A673 (cell line): ENCODE results near the gene GJB5. TPM values are rescaled to one million over a fixed set of nuclear protein-coding genes. Genes with fewer than 3 reads are reported as not detected.

Experiments used
- BruUV-seq: library from RNA; stranded (reverse); fragments of 400-500 nt; replicated peaks from 2 replicates; lab custom pipeline; 2021; lab: Mats Ljungman, UMichigan
- CTCF ChIA-PET: fragments of 300-600 bp; sonication (Branson Sonifier 250); formaldehyde crosslinking; loops from one replicate; lab custom pipeline; 2022; ENCODE audit warnings: antibody characterized with exemption; lab: Charles Lee
- POLR2A ChIA-PET: fragments of 300-600 bp; sonication (Branson Sonifier 250); formaldehyde crosslinking; loops from one replicate; lab custom pipeline; 2022; ENCODE audit warnings: antibody characterized with exemption; ENCODE audit not compliant: low non-redundant PET; lab: Charles Lee
- DNase-seq: peaks from one replicate; pipeline ENCODE4 v3.0.0-alpha.2; 2015; ENCODE audit warnings: low spot score
- H3K27ac ChIP-seq: fragments of 200-600 bp; sonication (generic); 2 replicates; pipeline ENCODE4 v1.5.1; 2016; ENCODE audit warnings: mixed run types, low read depth, mild to moderate bottlenecking, mixed read lengths, antibody characterized with exemption, low read length; ENCODE audit not compliant: poor library complexity, severe bottlenecking
- H3K27me3 ChIP-seq: fragments of 200-600 bp; sonication (generic); replicated peaks from 2 replicates; pipeline ENCODE4 v1.6.1; 2017; ENCODE audit warnings: mixed run types, low read depth, mild to moderate bottlenecking, mixed read lengths, antibody characterized with exemption, low read length; ENCODE audit not compliant: insufficient read depth, poor library complexity
- H3K36me3 ChIP-seq: fragments of 200-600 bp; sonication (generic); 2 replicates; pipeline ENCODE4 v1.6.1; 2016; ENCODE audit warnings: mixed run types, mild to moderate bottlenecking, mixed read lengths, antibody characterized with exemption, low read length; ENCODE audit not compliant: insufficient read depth, poor library complexity, severe bottlenecking
- H3K4me1 ChIP-seq: fragments of 200-600 bp; sonication (generic); 2 replicates; pipeline ENCODE4 v1.6.1; 2017; ENCODE audit warnings: mixed run types, mild to moderate bottlenecking, mixed read lengths, antibody characterized with exemption, low read length; ENCODE audit not compliant: insufficient read depth, poor library complexity, severe bottlenecking
- H3K4me3 ChIP-seq: fragments of 200-600 bp; sonication (generic); 2 replicates; pipeline ENCODE4 v1.5.1; 2016; ENCODE audit warnings: low read depth, mixed run types, mild to moderate bottlenecking, mixed read lengths, low read length; ENCODE audit not compliant: poor library complexity, severe bottlenecking
- H3K9me3 ChIP-seq: fragments of 200-600 bp; sonication (generic); 2 replicates; pipeline ENCODE4 v1.6.1; 2016; ENCODE audit warnings: mixed run types, low read depth, mild to moderate bottlenecking, mixed read lengths, antibody characterized with exemption, low read length; ENCODE audit not compliant: poor library complexity, severe bottlenecking
- EZH2 ChIP-seq: fragments of 200-600 bp; sonication (generic); IDR thresholded peaks from 2 replicates; pipeline ENCODE4 v1.6.1; 2017; ENCODE audit warnings: borderline replicate concordance, low read depth, mild to moderate bottlenecking, mixed read lengths, antibody characterized with exemption, low read length; ENCODE audit not compliant: poor library complexity, severe bottlenecking
- intact Hi-C: fragments of 100-400 bp; cut with micrococcal nuclease; formaldehyde crosslinking; loops from one replicate; pipeline ENCODE4 v1.10.0; 2022; ENCODE audit not compliant: unreplicated experiment
- total RNA-seq: library from RNA; stranded (reverse); gene quantifications from 2 replicates; pipeline ENCODE4 v1.2.3, GENCODE V29; 2021
- TF ChIP-seq, protein P1 (sequence below): fragments of 300-800, 200-600 bp; sonication (generic); conservative IDR thresholded peaks from 2 replicates; pipeline ENCODE4 v1.5.1; 2017; ENCODE audit warnings: low read depth, mild to moderate bottlenecking, antibody characterized with exemption, low read length, moderate library complexity, mixed read lengths

GJB5 gene
- total RNA-seq, 1 experiment from 2014 or later: not detected

DNA sequence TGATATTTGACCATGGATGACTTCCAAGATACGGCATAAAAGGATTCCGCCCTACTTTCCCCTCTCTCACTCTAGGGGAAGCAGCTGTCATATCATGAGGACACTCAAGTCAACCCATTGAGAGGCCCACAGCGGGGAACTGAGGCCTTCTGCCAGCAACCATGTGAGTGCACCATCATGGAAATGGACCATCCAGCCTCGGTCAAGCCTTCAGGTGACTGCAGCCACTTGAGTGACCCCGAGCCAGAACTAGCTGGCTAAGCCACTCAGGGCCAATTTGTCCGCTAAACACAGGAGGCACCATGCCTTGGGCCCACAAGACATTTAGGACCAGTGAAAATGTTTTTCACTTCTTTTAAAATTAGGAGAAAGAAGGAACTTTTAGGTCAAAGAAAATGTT, 11.1 kb upstream of the GJB5 start:
- Histone ChIP-seq H3K4me3 (no peak overlapping the region), H3K27ac (no peak overlapping the region), H3K27me3 (no peaks in the 10 kb centered on the region), H3K4me1 (no peaks in the 10 kb centered on the region), H3K9me3 (no peaks in the 10 kb centered on the region), H3K36me3 (no peaks in the 10 kb centered on the region)
- no peak for TF ChIP-seq EZH2
- TF ChIP-seq, protein P1, sequence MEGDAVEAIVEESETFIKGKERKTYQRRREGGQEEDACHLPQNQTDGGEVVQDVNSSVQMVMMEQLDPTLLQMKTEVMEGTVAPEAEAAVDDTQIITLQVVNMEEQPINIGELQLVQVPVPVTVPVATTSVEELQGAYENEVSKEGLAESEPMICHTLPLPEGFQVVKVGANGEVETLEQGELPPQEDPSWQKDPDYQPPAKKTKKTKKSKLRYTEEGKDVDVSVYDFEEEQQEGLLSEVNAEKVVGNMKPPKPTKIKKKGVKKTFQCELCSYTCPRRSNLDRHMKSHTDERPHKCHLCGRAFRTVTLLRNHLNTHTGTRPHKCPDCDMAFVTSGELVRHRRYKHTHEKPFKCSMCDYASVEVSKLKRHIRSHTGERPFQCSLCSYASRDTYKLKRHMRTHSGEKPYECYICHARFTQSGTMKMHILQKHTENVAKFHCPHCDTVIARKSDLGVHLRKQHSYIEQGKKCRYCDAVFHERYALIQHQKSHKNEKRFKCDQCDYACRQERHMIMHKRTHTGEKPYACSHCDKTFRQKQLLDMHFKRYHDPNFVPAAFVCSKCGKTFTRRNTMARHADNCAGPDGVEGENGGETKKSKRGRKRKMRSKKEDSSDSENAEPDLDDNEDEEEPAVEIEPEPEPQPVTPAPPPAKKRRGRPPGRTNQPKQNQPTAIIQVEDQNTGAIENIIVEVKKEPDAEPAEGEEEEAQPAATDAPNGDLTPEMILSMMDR: no peak
- POLR2A ChIA-PET: no interaction called here
- DNase-seq: no peak
- no TSS peak for BruUV-seq
- intact Hi-C loops: loop anchor here (2.0 to 5.0 kb wide), 2 partner anchors 283 to 1111 kb away; no protein-coding TSS in a partner anchor
- CTCF ChIA-PET: interaction anchor here (0.6 to 2.0 kb wide), 4 partner anchors 11 to 1111 kb away, joined by 4 to 10 read pairs (median 4); partner anchors contain the start of gene GJB5

DNA sequence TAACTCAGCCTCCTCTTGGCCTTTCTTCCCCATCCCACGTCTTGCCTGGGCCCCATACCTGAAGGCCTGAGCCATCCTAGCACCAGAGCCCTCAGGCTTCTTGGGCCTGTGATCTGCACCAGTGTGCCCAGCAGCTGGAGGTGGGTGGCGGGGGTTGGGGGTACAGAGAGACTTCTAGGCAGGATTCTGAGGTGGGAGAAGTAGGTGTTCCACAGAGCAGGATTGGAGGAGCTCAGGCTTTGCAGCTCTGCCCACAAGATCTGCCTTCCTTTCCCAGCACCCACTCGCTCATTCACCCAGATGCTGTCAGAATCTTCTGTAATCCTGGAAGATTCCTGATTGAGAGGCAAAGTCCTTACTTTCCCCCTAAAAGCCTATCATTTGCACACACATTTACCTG, 10.0 kb upstream of the GJB5 start:
- ChIA-PET CTCF (no interaction called here), POLR2A (no interaction called here)
- intact Hi-C loops: loop anchor here (5.0 kb wide), 1 partner anchor 1113 kb away; no protein-coding TSS in a partner anchor
- Histone ChIP-seq H3K4me1 (no peaks in the 10 kb centered on the region), H3K27me3 (no peaks in the 10 kb centered on the region), H3K36me3 (no peaks in the 10 kb centered on the region), H3K4me3 (no peak overlapping the region), H3K9me3 (no peaks in the 10 kb centered on the region), H3K27ac (no peak overlapping the region)
- TF ChIP-seq, protein P1: no peak
- TF ChIP-seq EZH2: no peak
- no peak for DNase-seq
- no TSS peak for BruUV-seq

DNA sequence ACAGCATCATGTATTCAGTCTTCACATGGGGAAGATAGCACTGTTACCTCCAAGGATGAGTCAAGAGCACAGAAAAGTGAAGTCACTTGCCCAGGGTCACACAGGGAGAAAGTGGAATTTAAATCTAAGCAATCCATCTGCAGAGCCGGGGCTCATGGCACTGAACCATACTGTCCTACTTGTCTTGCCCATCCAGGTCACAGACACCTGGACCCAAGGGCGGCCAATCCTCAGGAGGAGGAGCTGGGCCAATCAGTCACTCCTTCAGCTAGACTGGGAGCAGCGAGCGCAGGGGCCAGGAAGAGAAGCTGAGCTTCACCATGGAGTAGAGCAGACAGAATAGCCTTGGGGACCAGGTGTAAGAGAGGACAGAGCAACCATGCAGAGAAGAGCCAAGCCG, 9.2 kb upstream of the GJB5 start:
- H3K4me3 ChIP-seq: no peak overlapping the region
- H3K4me1 ChIP-seq: no peaks in the 10 kb centered on the region
- no peaks in the 10 kb centered on the region for H3K9me3 ChIP-seq
- no peaks in the 10 kb centered on the region for H3K36me3 ChIP-seq
- intact Hi-C loops: no loop called here
- no TSS peak for BruUV-seq
- no peaks in the 10 kb centered on the region for H3K27me3 ChIP-seq
- POLR2A ChIA-PET: interaction anchor here (0.6 kb wide), 1 partner anchor 9 kb away, joined by 4 read pairs; no protein-coding TSS in a partner anchor
- CTCF ChIA-PET: no interaction called here
- TF ChIP-seq, protein P1: no peak
- TF ChIP-seq EZH2: no peak
- no peak for DNase-seq
- H3K27ac ChIP-seq: no peak overlapping the region
